Embryonic facial prominence (tissue), 1 donor: ENCODE measurements around the gene CAND1.

Experiments used
- DNase-seq: peaks from one replicate; pipeline ENCODE4 v3.0.0-alpha.2; 2016; ENCODE audit errors: extremely low spot score

The CAND1 gene

GRCh38 chr12:67280572-67280971 is 11.4 kb downstream of the CAND1 start:
- no peak for DNase-seq

GRCh38 chr12:67284561-67284960 is 15.4 kb downstream of the CAND1 start:
- no peak for DNase-seq

- DNase-seq, result no peak
Measured at GRCh38 chr12:67286257-67286656, 17.1 kb downstream of the CAND1 start.

GRCh38 chr12:67287311-67287710 is 18.2 kb downstream of the CAND1 start:
- no peak for DNase-seq

- DNase-seq, result no peak
Measured at GRCh38 chr12:67288561-67288960, 19.4 kb downstream of the CAND1 start.

- no peak for DNase-seq
Measured at GRCh38 chr12:67290378-67290777, 21.2 kb downstream of the CAND1 start.

- DNase-seq, result no peak
Measured at GRCh38 chr12:67299526-67299925, 30.4 kb downstream of the CAND1 start.

GRCh38 chr12:67299926-67300325 is 30.8 kb downstream of the CAND1 start:
- DNase-seq, result no peak

- no peak for DNase-seq
Measured at GRCh38 chr12:67302162-67302561, 33.0 kb downstream of the CAND1 start.

- no peak for DNase-seq
Measured at GRCh38 chr12:67305544-67305943, 36.4 kb downstream of the CAND1 start.

- no peak for DNase-seq
Measured at GRCh38 chr12:67306712-67307111, 37.6 kb downstream of the CAND1 start.

GRCh38 chr12:67315661-67316060 is 46.5 kb downstream of the CAND1 start:
- no peak for DNase-seq

- DNase-seq, result no peak
Measured at GRCh38 chr12:67318786-67319185, 49.6 kb downstream of the CAND1 start.

GRCh38 chr12:67319936-67320335 is 50.8 kb downstream of the CAND1 start:
- no peak for DNase-seq

GRCh38 chr12:67320614-67321295 is 51.6 kb downstream of the CAND1 start:
- DNase-seq, result no peak

- no peak for DNase-seq
Measured at GRCh38 chr12:67322580-67322979, 53.4 kb downstream of the CAND1 start.

GRCh38 chr12:67323007-67323406 is 53.8 kb downstream of the CAND1 start:
- DNase-seq, result no peak

- DNase-seq, result no peak
Measured at GRCh38 chr12:67326637-67327036, 57.5 kb downstream of the CAND1 start.

GRCh38 chr12:67327466-67327865 is 58.3 kb downstream of the CAND1 start:
- DNase-seq, result no peak

- DNase-seq, result no peak
Measured at GRCh38 chr12:67331123-67331522, 62.0 kb downstream of the CAND1 start.

GRCh38 chr12:67331828-67332227 is 62.7 kb downstream of the CAND1 start:
- DNase-seq, result no peak

GRCh38 chr12:67333649-67334048 is 64.5 kb downstream of the CAND1 start:
- no peak for DNase-seq

- no peak for DNase-seq
Measured at GRCh38 chr12:67338426-67338825, 69.3 kb downstream of the CAND1 start.

GRCh38 chr12:67339530-67339929 is 70.4 kb downstream of the CAND1 start:
- DNase-seq, result no peak
